ENCODE measurements around the gene MOB2.

MOB2 gene

DNA sequence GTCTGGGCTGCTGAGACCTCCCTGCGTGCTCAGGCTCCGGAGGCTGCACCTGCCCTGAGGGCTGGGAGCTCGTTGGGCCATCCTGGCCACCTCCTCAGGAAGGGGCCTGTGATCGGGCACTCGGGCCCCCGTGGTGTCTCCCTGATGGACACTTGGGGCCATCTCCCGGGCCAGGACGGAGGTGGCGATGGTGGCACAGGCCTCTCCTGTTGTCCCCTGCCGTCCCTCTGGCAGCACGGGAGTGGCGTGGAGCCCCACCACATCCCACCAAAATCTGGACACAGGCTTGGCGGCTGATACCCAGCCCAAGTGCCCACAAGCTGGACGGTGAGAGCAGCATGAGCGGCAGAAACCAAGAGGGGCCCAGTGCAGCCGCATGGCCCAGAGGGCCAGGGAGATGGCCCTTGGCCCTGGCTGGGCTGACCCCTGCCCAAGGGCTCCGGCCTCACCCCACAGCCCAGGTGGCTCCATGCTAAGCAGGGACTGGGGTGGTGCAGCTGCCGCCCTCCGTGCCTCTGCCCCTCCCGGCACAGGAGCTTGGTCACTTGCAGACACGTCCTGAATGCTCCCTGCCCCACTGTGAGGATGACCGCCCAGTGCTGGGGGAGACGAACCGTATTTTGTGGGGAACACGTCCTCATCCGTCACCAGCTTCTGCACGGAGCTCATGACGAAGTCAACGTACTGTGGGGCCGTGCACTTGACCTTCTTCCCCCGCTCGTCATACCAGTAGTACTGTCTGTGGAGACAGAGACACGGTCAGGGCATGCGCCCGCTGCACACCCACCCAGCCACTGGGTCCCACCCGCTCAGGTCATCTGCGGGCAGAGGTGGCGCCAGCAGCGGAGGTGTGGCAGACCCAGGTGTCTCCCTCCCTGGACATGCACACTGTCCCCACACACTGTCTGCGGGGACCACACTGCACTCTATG, 15.6 kb downstream of the MOB2 start:
- DNase-seq: no peak

DNA sequence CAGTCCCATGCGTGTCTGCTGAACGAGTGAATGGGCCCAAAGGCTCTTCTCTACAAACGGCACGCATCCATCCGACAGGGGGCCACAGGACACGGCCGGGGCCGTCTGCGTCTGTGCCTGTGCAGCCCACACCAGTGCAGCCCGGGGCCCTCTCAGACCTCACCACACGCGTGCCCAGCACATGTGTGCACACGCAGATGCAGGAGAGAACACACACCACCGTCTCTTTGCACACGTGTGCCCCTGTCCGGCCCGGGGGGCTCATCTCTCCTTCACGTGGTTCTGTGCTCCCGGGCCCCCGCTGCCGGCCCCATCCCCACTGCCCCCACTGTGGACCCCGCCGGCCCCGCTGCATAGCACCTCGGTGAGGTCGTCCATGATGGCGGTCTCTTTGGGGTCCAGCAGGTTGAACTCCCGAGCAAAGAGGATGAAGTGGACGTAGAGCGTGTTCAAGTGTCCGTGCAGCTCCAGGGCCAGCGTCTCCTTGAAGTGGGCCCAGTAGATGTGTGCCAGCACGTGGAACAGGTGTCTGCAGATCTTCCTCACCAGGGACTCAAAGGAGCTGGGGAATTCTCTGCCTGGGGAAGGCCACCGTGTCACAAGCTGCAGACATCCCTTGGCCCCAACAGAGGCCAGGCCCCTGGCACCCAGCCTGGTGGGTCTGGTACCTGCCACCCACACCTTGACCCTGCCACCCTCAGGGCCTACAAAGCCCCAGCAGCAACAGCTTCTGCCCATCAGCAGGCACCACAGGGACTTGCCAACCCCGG, 16.5 kb downstream of the MOB2 start:
- no peak for DNase-seq

DNA sequence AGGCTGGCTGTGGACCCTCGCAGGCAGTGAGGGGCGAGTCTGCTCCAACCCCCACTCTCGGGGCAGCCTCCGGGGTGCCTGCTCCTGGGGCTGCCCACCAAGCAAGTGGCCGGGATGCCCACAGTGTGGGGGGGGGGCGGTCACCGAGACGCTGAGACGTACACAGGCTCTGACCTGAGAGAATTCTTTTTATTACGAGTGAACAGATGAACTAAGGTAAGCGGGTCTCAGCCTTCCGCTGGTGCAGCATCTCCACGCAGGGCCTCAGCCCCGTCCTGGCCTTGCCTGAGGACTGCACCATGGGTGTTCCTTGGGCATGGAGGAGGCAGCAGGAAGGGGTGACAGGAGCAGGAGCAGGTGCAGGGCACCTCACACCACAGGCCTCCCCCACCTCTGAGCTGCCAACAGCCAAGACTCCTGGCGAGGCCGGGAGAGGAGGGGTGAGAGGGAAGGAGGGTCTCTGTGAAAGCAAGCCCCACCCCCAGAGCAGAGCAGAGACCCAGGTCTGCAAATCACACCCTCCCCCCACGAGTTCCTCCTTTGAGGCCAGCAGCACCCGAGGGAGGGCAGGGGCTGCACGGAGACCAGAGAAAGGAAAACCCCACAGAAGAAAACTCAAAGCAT, 17.2 kb downstream of the MOB2 start:
- no peak for DNase-seq

DNA sequence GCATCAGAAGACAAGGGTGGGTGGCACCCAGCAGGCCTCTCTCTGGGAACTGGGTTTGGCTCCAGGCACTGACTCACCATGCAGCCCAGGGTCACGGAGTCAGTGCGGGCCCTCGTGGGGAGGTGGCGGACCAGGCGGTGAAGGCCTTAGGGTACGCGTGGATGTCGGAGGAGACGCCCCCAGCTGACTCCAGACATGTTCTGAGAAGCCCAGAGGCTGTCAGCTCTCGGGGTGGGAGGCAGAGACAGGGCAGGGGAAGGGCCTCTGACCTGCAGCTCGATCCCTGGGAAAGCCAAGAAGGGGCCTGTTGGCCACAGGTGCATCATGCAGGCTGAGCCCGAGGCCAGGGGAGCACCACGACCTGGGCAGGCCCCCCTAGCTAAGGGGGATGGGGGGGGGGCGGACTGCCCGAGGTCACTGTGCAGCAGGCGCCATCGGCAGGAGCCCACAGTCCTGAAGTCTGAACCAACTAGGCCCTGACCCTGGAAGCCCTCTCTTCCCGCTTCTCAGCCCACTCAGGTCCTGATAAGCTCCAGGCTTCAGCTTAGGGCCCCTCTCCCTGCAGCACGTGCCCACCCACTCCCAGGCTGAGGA, 18.0 kb downstream of the MOB2 start:
- no peak for DNase-seq

DNA sequence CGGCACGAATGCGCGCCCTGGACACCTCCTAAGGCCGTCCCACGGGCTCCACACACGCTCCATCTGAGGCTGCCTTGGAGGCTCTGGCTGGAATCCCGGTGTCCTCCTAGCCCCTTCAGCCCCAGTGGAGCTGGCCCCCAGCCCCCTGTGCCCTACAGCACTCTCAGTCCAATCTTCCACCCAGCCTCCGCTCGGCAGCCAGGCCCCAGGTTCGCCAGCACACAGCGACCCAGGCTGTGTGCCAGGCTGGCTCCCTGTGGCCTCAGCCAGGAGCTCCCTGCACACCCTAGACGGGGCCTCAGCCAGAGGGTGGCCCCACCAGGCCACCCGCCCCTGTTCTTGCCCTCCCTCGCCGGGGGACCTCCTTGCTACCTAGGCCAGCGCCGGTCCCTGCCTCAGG, 18.6 kb downstream of the MOB2 start:
- DNase-seq: no peak

DNA sequence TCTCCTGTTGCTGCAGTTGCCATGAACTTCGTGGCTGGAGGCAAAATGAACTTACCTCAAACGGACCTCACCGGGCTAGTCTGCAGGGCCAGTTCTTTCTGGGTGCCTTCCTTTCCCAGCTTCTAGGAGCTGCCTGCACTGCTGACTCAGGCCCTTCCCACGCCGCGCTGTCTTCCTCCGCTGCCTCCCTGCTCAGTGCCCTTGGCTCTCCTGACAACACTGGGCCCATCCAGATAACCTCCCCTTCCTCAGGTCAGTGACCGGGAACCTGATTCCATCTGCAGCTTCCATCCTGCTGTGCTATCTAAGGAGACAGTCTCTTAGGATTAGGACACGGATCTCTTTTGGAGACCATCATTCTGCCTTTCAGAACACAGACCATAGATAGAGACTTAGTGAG, 19.3 kb downstream of the MOB2 start:
- DNase-seq: no peak

DNA sequence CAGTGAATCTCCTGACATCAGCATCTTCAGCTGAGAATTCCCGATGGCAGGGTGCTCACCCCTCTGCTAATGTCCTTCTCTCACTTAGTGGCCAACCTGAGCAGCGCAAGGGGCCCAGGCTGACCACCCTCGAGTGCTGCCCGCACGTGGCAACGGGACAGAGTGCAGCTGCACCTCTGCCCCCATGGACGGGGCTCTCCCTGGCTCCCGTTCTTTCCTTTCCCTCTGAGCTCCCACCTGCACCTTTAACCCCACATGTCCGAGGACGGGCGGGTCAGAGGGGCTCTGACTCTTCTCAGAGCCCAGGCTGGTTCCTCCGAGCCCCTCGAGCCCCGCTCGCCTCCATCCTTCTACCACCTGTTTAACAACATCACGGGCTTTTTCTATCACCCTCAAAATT, 19.8 kb downstream of the MOB2 start:
- no peak for DNase-seq

DNA sequence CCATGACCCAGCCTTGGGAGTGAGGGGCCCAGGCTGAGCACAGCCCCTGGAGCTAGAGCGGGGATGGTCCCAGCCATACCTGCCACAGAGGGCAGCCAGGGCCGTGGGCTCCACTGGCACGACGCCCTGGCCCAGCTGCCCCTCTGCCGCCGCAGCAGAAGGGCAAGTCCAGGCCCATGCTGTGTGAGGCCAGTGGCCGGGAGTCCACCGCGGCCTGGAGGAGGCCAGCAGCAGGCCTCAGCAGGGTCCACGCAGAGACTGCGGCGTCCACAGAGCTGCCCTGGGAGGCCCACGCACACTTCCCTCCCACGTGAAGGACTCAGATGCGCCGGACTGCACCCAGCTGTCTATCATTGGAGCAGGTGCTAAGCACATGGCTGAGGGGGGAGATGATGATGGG, 23.5 kb downstream of the MOB2 start:
- no peak for DNase-seq

DNA sequence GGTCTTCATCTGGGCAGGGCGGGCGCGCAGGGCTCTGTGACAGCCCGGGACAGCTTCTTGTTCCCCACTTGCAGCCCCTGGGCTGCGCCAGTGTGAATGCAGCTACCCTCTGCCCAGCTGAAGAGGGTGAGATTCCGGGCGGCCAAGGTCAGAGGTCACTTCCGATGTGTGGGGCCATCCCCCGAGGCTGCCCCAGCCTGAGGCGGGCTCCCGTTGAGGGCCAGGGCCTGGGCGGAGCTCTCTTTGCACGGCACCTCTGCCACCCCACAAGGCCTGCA, 23.9 kb downstream of the MOB2 start:
- DNase-seq: no peak

DNA sequence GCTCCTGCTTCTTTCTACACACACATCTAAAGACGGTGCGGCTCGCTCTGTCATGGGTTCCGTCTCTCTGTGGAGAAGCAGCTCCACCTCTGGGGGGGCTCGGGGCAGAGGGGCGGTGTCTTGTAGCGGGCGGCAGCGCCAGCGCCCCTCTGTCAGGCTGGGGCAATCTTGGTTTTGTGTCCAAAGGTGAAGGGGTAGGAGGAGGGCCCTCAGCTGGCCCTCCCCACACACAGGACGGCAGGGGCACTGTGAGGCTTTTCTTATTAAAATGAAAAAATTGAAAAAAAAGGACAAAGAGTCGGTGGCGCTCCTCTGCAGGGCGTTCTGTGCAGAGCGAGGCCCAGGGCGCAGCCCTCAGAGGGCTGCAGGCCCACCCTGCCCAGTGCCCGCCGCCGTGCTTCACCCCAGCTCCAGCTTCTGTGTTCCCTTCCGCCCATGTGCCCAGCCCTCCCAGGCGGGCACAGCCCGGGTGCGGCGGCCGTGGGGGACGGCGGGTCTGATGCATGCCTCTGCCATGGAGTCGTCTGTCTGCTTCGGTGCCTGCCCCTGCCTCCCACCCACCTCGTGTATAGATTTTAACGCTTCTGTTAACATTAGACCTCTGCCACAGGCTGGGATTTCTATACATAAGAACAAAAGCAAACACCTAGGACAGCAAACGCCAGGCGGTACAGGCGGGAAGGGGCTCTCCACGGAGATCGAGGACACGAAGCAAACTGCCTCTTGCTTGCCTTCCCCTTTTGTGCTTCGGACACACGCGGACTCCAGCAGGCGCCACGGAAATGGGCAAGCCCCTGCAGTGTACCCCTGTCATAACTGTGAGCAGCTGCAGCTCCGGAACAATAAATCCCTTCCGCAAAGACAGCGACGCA, 24.5 kb downstream of the MOB2 start:
- DNase-seq: no peak

DNA sequence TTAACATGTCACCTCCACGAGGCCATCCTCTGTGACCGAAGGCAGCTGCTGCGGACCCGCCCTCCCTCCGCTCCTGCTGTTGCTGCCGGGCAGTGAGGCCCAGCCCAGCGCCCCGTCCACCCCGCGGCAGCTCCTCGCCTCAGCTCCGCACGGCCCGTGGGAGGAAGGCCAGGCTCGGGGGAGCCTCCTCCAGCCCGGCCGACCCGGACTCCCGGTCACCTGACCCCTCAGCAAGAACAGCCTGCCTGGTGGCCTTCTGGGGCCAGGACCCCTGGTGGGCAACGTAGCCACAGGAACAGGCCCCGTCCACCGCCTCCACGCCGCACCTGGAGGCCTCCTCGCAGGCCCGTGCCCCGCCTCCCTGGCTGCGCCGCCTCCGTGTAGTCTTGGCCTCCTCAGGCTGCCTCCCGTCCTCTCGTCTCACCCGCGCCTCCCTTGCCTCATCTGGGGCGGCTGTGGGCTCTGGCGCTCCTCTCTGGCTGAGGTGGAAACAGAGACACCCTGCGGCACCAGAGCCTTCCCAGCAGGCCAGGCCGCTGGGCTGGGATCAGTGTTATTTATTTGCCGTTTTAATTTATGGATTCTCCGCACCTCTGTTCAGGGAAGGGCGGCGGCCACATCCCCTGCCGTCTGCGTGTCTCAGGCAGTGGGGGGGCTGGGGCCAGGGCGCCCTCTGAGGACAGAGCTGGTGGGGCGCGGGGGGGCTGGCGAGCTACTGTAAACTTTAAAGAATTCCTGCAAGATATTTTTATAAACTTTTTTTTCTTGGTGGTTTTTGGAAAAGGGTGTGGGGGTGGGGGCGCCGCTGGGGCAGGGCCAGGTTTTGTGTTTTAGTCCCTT, 25.4 kb downstream of the MOB2 start:
- DNase-seq: no peak

DNA sequence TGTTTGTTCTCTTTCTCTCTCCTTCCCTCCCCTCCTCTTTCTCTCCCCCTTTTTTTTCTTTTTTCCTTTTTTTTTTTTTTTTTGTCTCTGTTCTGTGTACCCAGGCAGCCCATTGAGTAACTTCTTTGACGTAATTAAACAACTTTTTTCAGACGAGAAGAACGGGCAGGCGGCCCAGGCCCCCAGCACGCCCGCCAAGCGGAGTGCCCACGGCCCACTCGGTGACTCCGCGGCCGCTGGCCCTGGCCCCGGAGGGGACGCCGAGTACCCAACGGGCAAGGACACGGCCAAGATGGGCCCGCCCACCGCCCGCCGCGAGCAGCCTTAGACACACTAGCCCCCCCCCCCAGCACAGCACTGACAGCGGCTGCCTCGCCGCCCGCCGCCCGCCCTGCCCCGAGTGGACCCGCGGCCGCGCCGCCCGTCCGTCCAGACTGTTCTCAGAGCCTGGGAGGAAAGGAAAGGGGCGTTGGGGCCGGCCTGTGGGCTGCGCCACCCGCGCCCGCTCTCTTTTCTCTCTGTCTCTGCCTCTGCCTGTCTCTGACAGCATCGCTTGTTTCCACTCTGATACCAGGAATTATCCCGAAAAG, 26.1 kb downstream of the MOB2 start:
- no peak for DNase-seq

DNA sequence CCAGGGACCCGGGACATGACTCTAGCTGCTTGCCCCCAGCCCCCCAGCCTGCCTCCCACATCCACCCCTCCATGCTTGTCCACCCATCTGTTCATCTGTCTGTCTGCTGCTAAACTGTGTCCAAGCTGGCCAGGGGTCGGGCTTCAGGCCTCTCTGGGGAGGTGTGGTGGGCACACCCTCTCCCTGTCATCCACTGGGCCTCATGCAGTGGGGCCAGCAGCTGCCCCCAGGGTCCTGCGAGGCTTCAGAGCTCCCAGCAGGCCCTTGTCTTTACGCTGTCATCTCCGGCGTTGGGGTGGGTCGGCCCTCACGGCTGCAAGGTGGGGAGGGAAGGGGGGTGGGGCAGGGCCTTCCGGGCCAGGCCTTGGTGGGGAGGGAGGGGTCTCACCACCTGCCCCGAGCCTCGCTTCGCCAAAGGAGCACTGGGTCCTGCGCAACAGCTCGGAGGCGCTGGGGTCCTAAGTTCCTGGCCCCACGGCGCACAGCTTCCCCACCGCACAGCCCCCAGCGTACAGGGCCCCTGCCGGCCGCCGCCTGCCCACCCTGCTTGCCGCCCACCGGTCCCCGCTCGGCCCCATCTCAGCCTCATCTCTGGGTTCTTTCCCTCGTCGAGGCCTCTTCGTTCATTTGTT, 26.7 kb downstream of the MOB2 start:
- DNase-seq: no peak

DNA sequence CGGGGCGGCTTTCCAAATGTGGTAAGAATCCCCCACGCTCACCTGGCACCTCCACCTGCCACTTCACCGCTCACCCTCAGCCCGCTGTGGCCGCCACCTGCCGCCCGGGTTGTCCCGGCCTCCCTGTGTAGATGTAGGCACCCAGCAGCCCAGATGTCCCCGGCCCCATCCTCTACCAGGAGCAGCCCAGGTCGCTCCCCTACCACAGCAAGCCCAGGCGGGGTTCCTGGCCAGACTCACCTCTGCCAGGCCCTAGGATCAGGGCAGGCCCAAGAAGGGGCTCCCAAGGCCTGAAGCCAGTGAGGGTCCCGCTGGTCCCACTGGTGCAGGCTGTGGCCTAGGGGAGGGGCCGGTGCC, 27.4 kb downstream of the MOB2 start:
- no peak for DNase-seq

DNA sequence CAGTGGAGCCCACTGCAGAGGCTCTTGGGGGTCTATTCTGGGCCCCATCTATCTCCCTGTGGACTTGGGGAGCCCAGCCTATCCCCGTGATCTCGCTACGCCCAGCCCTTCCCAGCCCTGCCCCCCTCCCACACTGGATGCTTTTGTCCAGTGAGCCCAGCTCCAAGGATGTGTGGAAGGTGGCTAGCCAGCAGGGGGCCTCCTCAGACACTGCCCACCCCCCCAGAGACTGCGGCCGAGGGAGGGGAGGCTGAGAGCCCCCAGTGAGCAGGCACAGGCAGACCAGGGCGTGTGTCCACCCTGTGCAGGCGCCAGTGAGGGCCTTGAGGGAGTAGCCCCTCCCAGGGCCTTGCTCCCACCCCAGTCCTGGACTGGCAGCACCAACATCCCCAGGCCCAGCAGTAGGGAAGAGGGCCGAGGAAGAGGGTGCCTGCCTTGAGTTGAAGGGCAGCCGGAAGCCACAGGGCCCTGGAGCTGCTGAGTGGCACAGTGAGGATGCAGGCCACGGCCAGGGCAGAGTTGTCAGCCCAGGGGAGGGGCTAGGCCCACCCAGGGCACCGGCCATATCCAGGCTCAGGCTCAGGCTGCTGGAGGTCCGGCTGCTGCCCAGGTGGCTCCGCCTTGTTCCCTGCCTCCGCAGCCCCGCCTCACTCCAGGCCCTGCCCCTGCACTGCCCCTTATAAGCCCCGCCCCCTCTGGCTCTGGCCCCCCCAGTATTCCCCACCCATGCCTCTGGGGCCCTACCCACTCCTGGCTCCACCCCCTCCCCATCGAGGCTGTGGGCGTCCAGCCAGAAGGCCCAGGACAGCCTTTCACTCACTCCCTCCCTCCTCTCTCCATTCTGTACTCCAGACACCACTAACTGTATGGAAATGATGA, 28.0 kb downstream of the MOB2 start:
- DNase-seq: no peak

DNA sequence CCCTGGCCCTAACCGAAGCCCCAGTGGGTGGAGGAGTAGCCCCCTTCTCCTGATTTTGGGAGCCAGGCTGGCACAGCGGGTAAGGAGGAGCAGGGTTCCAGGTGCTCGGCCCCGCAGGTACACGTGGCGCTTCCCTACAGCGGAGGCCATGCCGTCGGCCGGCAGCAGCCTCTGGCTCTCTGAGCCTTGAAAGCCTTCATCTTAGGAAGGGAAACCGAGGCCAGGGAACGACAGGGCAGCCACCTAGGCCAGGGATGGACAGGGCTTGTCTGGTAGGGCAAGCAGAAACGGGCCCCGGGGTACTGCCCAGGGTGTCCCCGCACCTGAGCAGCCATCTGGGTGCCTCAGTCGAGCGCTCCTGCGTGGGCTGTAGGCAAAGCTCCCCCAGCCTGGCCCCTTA, 28.7 kb downstream of the MOB2 start:
- no peak for DNase-seq

DNA sequence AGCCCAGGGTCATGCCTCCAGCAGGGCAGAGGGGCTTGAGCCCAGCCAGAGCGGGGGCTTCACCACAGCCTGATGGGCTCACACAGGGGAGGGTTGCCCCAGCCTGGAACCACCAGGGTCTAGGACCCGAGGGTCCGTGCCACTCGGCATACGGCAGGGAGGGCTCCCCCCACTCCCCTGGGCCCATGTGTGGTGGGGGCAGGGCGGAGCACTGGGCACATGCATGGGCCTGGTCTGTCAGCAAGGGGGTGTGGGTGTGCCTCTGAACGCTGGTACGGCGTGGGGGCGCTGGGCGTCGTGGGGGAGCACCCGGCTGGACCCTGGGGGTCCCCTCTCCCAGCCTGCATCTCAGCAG, 29.3 kb downstream of the MOB2 start:
- no peak for DNase-seq

DNA sequence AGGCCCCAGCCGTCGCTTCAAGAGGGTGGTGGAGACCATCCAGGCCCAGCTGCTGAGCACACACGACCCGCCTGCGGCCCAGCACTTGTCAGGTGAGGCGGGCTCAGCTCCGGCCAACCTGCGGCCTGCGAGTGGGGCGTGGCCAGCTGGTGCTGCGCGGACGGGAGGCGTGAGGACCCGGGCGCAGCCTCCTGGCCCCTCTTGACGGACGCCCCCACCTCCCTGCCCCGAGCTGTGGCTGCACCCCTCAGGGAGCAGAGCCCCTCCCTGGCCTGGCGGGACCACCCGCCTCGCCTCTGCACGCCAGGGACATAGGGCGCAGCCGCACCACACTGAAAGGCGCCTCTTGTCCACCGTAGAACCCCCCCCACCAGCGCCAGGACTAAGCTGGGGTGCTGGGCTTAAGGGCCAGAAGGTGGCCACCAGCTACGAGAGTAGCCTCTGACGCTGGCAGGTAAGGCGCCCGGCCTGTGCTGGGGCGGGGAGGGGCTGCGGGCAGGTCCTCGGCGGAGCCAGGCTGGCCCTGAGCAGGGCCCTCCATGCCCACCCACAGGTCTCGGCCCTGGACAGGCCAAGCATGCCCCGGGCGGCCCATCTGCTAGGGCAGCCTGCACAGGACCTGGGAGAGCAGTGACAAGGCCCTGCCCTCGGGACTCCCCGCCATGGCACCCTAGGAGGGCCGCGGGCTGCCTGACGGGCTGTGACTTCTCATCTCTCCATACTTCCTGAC, 29.8 kb downstream of the MOB2 start:
- DNase-seq: no peak

DNA sequence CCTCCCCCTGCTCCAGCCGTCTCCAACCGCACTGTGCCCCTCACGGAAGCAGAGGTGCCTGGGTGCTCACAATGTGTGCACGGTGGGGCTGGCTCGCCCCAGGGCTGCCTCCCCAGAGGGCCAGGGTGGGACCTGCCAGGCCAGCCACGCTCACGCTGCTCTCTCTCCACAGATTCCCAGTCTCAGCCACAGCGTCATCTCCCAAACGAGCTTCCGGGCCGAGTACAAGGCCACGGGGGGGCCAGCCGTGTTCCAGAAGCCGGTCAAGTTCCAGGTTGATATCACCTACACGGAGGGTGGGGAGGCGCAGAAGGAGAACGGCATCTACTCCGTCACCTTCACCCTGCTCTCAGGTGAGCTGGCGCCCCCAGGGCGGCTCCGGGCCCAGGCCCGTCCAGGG, 30.4 kb downstream of the MOB2 start:
- no peak for DNase-seq
